HK-2 (cell line): ENCODE measurements around the gene PAOX.

Source experiments
- DNase-seq: peaks from one replicate; pipeline ENCODE4 v3.0.0-alpha.2; 2018; ENCODE audit not compliant: unreplicated experiment

Gene PAOX

GRCh38 chr10:133350283-133350949, 28.6 kb upstream of the PAOX start:
- no peak for DNase-seq

DNA sequence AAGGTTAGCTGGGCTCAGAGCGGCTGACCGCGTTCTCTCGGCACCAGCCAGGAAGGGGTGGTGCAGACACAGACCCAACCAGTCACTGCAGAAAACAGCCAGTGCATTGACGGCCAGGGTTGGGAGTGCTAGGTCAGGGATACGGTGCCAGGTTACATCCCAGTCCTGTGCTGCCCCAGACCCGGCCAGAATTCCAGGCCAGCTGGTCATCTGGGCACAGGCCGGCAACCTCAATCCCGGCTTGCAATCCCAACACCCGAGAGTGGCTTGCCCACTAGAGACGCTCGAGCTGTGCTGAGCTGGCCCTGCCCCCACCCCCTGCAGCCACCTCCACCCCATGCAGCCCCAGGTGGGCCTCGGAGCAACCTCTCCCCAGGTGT, 28.1 kb upstream of the PAOX start:
- DNase-seq = no peak

- no peak for DNase-seq
Observed at GRCh38 chr10:133351408-133352318, 27.4 kb upstream of the PAOX start.

GRCh38 chr10:133353202-133353959, 25.7 kb upstream of the PAOX start:
- no peak for DNase-seq

GRCh38 chr10:133353988-133354605, 25.0 kb upstream of the PAOX start:
- DNase-seq = no peak

DNA sequence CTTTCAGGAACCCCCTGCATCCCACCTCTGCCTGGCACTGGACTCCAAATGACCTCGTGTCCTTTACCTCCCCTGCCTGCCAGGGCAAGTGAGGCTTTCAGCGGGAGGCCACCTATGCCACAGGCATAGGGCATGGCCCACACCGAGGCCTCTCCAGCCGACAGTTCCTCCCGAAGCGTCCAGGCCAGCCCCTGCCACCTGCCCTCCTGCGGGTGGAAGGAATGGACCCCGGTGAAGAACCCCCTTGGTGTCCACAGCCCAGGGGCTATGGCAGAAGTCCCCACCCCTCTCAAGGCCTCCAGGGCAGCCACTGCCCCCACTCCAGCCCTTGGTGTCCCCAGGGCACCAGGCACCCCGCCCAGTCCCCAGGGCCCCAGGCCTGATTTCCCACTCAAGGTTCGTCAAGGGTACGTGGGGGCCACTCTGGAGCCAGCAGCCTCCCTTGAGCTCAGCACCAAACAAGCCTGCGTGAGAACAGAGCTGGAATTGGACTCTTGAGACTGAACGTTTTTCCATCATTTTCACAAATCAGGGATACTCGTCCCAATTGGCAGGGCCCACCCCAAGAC, 24.3 kb upstream of the PAOX start:
- DNase-seq = no peak

GRCh38 chr10:133355266-133355665, 23.8 kb upstream of the PAOX start:
- no peak for DNase-seq

DNA sequence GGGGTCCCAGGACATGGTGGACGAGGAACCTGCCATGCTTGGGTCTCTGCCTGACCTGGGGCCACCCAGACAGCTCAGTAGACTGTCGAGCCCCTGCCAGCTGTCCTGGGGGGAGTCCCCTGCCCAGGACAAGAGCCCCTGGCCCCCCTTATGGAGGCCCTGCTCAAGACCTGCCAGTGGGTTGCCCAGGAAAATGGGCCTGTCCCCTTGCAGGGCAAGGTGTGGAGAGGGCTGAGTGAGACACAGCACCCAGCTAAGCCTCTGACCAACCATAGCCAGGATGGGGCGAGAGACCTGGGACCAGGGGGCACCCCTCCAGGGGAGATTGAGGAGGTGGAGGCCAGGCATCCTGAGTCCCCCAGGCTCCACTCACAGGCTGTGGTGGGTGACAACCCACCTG, 23.1 kb upstream of the PAOX start:
- DNase-seq = no peak

DNA sequence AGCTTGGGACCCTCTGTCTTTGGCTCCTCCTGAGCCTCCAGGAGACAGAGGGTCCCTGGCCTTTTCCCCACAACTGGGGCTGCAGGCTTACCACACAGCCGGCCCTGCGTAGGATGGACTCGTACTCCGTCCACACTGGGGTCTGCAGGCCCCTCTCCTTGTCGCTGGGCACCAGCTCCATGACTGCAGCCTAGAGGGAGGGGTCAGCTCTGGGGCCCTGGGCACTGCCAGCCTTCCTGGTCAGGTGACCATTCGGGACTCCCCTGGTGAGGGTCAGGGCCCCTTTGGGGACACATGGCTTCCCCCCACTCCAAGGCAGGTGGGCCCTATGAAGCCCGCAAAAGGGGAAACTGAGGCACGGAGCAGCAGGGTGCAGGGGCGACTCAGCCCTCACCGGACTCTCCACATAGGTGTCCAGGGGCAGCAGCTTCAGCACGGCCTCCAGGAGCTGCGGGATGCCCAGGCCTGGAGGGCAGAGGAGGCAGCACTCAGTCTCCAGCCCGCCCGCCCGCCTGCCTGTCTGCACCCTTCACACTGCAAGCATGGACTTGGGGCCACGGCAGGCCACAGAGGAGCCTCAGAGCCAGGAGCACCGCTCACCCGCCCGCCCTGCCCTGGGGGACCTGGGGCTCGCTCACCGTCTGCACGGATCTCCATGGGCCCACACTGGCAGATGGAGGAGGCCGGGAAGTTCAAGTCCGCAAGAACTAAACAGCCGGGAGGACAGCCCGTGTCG, 22.3 kb upstream of the PAOX start:
- DNase-seq = no peak

GRCh38 chr10:133357285-133358161, 21.5 kb upstream of the PAOX start, which contains the start of gene FUOM:
Gene FUOM, minus strand, starts transcription at chr10:133358019. Its CDS starts 12 bp downstream, at chr10:133358007.
- DNase-seq = peak; percentile 84

DNA sequence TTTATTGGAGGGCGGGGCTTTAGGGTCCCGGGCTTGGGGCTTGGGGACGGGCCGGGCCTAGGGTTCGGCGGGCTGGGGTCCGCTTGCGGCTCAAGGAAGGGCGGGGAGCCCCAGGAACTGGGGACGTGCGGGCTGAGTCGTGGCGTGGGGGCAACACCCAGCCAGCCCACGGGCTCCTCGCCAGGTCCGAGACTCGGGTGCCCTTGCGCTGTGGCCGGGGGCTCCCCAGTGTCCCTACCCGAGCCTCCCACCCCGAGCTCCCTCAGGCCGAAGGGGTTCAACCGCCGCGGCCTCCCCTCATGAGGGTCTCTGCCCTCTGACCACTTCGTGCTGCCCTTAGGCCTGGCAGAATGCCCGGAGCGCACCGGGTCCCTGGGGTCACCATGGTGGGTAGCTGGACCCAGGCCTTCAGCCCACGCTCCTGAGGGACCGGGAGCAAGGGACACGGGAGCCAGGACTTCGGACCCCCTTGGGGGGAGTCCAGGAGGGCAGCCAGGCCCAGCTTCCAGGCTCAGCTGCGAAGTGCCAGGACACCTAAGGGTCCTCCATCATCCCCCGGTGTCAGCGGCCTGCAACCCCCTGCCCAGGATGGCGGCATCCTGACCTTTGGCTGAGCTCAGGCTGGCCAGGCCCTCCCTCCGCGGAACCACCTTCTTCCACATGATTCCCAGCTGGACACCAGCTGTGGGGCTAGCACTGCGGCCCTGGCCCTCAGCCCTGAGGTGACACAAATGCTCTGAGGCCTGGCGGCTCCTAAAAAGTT, 20.7 kb upstream of the PAOX start:
- DNase-seq = no peak

DNA sequence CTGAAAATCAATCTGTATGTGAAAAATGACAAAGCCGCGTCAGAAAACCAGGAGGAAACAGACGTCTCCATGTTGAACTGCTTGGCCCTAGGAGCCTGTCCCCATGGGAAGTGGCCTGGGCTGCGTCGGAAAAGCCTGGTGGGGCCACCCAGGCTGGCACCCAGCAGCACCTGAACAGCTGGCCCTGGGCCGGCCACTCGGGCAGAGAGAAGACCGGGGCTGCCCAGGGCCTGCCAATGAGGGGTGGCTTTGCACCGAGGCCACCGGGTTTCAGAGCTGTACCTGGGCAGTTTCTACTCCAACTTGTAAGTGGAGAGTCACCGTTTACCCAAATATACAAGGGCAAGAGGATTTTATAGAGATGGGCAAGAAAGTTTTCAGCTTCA, 20.1 kb upstream of the PAOX start:
- no peak for DNase-seq

DNA sequence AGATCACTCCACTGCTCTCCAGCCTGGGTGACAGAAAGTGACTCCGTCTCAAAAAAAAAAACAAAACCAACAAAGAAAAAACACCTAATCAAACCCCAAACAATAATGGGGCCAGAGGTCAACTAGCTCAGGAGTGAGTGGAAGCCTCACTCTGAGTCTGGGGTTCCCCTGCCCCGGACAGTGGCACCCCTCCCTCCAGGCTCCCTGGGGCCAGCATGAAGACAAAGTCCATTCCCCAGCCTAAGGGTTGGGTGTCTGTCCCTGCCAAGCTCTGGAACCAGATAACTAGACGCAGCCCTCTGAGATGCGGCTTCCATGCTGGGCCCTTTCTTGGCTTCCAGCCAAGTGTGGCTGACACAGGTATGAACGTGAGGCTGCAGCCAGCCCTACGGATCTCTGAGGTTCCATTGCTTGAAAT, 19.5 kb upstream of the PAOX start:
- no peak for DNase-seq

- no peak for DNase-seq
Observed at GRCh38 chr10:133359972-133360610, 19.0 kb upstream of the PAOX start.

GRCh38 chr10:133361227-133361626, 17.8 kb upstream of the PAOX start:
- DNase-seq = no peak

- no peak for DNase-seq
Observed at GRCh38 chr10:133361773-133362441, 17.2 kb upstream of the PAOX start.

GRCh38 chr10:133362846-133363245, 16.2 kb upstream of the PAOX start:
- no peak for DNase-seq
